ENCODE results near the gene SGMS1.

Gene SGMS1

DNA sequence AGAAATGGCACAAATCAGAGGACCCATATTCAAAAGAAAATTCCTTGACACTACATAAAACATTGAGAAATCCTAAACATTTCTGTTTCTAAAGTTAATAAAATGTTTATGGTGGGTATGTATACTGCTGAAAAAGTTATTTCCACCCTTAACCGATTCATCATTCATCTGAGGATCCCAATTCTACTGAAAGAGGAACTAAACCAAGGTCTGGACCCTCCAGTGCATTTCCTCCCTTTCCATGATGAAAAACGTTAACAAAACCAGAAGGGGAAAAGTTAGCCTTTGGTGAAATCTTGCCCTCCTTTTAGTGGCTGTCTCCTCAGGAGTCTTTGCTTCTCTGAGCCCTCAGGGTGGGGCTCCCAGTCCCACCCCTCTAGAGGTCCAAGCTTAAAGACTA, 227.9 kb downstream of the SGMS1 start:
- no peak overlapping the region for H3K4me3 ChIP-seq (ENCODE audit: low read depth, low read length)
- no peak for DNase-seq (ENCODE audit: low read depth)

DNA sequence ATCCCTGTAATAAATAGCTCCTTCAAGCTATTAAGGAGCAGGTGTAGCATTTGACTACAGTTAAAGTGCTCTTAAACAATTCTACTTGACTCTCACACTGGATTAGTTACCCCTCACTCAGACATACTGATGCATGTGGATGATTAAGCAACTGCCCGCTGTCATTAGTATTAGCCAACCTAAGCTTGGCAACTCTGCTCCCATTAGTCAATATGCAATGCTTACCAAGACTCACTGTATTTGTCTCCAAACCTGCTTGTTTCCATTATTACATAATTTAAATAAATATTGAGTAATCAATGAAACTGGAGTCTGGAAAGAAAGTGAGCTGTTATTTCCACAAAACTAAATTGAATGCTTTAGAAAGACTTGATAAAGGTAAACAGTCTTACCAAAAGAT, 228.5 kb downstream of the SGMS1 start:
- DNase-seq (ENCODE audit: low read depth), result peak; percentile 55
- H3K4me3 ChIP-seq (ENCODE audit: low read depth, low read length), result no peak overlapping the region

DNA sequence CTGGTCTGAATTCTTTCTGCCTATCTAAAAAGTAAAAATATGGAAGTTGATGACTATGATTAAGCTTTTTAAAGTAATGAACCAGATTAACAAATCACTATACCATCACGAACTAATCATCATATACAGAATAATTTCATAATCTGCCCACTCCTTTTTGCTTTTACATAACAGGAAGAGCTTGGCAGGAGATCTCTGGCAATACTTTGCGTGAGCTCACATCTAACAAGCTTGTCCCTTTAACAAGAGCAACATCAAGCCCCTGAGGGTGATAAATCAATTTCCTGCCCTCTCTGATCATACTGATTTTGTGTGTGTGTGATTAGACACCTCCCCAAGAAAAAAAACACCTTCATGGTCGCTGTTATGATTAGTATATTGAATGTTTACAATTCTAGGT, 228.9 kb downstream of the SGMS1 start:
- no peak overlapping the region for H3K4me3 ChIP-seq (ENCODE audit: low read depth, low read length)
- no peak for DNase-seq (ENCODE audit: low read depth)

DNA sequence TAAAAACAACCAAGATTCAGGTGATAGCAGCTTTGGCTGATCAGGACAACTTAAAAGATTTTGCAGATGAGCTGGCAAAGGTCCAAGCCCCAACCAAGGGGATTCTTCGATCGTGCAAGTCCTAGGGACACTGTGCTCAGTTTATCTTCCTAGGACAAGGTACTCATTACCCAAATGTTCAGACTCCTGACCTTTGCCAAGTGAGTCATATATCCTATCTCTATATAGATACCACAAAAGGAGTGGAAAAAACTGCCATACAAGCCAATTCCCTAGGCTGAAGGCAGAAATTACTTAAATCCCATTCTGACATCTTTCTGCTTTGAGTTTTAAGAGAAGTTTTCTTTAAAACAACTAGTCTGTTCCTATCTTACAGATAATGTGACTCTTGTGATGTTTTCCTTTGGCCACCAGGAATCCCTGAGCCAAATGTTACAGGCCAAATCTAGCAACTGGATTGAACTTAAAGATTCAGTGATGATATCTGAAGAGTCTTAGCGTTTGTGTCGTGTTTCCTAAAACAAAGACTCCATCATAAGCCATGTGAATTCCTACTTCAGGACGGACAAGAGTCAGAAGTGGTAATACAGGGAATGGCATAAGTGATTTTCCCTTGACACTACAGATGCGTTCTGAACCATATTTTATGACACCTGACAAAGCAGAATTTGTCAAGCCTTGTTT, 229.8 kb downstream of the SGMS1 start:
- no peak overlapping the region for H3K4me3 ChIP-seq (ENCODE audit: low read depth, low read length)
- DNase-seq (ENCODE audit: low read depth), result no peak

DNA sequence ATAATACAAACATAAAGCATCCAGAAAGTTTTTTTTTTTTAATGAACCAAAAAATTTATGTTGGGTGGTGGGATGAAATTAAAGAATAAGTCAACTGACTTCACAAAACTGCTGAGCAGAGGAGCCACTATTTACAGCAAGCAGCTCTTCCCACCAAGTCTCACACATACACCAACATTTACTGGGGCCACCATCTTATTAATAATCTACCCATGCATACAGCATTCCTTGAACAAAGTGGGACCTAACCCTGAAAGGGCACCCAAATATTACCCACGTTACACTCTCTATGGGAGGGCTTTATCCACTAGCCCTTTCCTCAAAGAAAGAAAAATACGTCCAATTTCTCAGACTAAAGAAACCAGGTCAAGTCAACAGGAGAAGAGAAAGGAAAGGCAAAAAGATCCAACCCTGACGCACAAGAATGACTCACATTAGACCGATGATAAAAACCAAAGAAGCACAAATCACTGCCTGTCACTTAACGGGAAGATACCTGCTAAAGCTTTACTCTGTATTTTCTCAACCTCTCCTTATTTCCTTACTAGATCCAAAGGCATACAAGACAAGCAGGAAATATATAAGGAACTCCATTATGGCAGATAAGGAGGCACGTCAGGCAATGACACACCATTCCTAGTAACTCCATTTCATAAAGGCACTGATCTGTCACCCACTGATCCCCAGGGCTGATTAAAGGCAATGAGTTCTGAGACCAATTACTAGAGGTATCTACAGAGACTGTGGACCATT, 230.6 kb downstream of the SGMS1 start:
- no peak overlapping the region for H3K4me3 ChIP-seq (ENCODE audit: low read depth, low read length)
- DNase-seq (ENCODE audit: low read depth), result no peak

DNA sequence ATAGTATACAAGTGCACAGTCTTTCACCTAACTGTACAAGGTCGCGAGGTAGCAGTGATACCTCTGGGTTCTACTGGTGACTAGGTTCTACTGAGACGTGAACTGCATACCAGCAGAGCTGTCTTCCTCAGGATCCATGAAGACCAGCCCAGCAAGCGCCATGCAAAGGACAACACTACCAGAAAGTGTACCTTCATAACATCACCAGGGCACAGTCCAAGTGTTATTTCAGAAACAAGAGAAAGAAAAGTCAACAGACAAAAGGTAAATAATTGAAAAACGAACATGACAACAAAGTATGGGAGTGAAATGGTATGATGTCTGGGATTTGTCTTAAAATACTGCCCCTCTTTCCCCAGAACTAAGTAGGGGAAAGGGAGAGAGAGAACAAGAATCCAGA, 231.3 kb downstream of the SGMS1 start:
- H3K4me3 ChIP-seq (ENCODE audit: low read depth, low read length), result no peak overlapping the region
- DNase-seq (ENCODE audit: low read depth), result no peak

DNA sequence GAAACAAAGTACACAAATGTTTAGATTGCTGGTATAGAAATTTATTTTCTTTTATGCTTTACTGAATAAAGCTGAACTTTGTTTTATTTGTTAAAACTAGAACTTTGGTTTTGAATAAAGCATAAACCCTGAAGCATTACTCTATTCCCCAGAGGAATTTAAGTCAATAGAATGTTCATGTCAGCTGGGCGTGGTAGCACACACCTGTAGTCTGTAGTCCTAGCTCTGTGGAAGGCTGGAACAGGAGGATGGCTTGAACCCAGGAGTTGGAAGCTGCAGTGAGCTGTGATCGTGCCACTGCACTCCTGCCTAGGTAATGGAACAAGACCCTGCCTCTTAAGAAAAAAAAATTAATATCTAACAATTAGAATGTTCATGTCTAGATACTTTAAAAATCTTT, 233.5 kb downstream of the SGMS1 start:
- no peak for DNase-seq (ENCODE audit: low read depth)
- H3K4me3 ChIP-seq (ENCODE audit: low read depth, low read length), result no peak overlapping the region

DNA sequence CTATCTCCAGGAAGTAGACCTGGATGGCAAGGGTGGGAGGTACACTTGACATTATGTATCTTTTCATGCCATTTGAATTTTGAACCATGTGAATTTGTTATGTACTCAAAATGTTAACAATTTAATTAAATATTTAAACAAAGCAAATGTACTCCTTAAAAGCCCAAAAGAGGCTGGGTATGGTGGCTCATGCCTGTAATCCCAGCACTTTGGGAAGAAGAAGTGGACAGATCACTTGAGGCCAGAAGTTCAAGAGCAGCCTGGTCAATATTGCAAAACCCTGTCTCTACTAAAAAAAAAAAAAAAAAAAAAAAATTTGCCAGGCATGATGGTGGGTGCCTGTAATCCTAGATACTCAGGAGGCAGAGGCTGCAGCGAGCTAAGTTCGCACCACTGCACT, 235.6 kb downstream of the SGMS1 start:
- H3K4me3 ChIP-seq (ENCODE audit: low read depth, low read length), result no peak overlapping the region
- no peak for DNase-seq (ENCODE audit: low read depth)

DNA sequence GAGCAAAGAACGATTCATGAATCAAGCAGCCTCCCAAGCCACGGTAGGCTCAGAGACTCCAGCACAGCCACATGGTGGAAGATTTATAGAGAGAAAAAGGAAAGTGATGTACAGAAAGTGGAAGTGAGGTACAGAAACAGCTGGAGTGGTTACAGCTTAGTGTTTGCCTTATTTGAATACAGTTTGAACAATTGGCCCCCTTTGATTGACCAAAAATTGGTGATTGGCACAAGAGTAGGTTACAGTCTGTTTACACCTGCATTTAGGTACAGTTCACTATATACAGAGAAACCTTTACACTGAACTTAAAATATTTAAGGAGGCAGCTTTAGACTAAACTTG, 236.1 kb downstream of the SGMS1 start:
- no peak for DNase-seq (ENCODE audit: low read depth)
- H3K4me3 ChIP-seq (ENCODE audit: low read depth, low read length), result no peak overlapping the region

DNA sequence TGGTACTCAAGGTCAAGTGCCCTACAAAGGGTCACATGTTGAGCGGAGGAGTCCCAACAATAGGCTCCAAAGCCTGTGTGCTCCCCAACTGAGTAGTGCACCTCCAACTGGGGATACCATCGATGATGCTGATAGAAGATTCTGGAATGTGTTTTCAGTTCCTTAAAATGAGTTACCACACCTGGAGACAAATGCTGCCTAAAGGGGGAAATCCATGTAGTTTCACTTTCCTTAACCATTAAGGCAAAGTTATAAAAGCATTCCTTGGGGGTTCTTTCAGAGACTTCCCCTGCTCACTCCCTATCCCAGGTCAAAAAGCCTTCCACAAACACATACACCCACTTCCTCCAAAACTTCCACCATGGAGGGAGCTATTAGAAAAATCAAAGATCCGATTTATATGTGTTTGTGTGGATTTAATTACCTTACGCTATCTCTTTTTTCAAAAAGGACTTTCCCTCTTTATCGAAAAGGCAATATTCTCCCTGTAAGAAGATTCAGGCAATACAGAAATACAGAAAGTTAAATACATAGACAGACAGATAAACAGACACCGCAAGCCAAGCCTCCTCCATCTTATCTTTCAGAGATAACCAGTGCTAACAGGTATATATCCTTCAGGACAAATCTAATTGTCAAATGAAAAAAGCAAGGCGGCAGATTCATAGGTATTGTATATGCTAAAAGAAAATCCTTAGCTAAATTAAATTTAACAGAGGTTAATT, 236.6 kb downstream of the SGMS1 start:
- no peak for DNase-seq (ENCODE audit: low read depth)

DNA sequence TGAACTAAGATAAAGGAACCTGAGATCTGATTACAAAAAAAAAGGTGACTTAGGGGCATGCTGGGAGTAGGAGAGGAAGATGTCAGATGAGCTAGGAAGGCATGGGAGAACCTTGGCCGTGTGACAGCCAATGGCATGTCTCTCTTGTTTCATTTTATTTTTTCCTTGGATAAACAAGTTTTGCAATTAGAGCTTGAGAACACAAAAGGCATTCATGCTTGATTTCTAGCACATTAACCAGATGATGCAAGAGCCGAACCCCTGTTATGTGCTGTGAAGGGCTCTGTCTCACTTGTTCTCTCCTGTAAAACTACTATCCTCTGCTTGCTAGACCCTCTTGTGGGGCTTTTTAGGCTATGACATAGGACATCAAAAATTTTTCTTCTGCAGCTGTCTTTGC, 238.1 kb downstream of the SGMS1 start:
- no peak overlapping the region for H3K4me3 ChIP-seq (ENCODE audit: low read depth, low read length)
- peak; percentile 31 for DNase-seq (ENCODE audit: low read depth)

More for the DNA sequence above, 236.6 kb downstream of the SGMS1 start:
- no peak overlapping the region for H3K4me3 ChIP-seq (ENCODE audit: low read depth, low read length)

DNA sequence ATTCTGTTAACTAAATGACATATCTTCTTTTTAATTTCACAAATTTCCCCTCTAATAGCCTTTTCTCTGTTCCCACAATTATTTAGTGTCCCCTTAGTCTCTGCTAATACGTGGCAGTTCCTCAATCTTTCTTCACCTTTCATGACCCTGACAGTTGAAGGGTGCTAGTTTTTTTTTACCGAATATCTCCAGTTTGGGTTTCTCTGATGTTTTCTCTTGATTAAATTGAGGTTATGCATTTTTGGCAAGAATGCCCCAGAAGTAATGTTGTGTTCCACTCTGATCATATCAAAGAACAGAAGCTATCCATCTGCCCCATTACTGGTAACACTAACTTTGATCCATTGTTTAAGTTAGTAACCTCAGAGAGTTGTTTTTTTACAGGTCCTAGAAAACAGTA, 238.9 kb downstream of the SGMS1 start:
- no peak for DNase-seq (ENCODE audit: low read depth)
- no peak overlapping the region for H3K4me3 ChIP-seq (ENCODE audit: low read depth, low read length)

DNA sequence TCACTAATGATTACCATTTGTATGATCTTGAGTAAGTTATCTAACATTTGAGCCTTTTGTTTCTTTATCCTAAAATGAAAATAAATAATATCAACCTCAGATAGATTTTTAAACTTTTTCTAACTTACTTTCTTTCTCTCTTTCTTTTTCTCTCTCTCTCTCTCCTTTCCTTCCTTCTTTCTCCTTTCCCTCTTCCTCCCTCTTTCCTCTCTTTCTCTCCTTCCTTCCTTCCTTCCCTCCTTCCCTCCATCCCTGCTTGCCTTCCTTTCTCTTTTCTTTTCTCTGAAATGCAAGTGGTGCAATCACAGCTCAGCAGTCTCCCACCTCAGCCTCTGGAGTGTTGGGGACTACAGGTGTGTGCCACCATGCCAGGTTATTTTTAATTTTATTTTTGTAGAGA, 239.5 kb downstream of the SGMS1 start:
- no peak overlapping the region for H3K4me3 ChIP-seq (ENCODE audit: low read depth, low read length)
- DNase-seq (ENCODE audit: low read depth), result no peak

DNA sequence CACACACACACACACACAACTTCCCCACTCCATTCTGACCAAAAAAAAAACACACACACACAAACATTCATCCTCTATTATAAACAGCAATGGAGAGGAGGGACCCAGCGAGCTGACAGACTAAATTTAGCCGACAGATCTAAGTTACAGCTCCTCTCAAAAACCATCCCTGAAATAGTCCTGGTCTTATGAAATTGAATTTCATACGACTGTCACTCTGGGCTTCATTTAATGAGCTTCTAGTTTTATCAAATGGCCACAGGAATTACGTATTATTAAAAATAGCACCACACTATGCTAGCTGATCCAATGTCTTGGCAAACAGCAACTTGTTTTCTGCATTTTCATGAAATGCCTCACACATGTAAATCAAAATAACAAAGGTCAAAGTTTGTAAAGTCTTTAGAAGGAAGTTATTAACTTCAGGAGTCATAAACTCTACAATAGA, 241.2 kb downstream of the SGMS1 start:
- DNase-seq (ENCODE audit: low read depth), result no peak
- no peak overlapping the region for H3K4me3 ChIP-seq (ENCODE audit: low read depth, low read length)

DNA sequence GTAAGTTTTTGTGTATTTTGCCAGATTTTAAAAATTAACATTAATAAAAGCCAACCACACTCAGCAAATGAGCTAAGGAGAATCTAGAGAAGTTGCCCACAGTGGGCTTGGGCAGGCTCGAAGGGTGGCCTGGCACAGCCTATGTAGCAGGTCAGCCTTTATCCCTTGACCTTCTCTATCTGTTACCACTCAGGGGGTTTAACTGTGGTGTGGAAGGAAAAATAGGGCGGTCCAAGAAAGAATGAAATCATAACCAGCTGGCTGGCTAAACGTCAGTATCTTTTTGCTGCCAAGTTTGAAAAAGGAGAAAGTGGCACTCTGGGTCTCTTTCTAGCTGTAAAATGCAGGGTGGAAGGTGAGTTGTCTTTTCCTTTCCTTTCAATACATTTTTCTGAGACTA, 242.1 kb downstream of the SGMS1 start:
- DNase-seq (ENCODE audit: low read depth), result no peak
- H3K4me3 ChIP-seq (ENCODE audit: low read depth, low read length), result no peak overlapping the region

DNA sequence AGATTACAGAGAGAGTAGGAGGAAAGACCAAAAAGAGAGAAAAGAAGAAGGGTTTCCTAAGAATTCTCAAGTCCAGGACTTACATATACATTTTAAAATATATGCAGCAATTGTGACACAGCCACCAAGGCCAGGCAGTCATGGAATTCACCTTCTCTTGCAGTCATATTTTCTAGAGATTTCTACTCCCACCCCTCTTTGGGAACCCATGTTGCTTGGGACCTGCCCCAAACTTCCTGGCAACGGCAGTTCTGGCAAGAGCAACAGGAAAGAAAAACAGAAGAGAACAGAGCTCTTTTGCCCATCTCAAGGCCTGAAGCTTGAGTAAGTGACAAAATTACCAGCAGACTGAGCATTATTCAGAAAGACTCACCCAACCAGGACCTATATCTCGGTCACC, 244.1 kb downstream of the SGMS1 start:
- DNase-seq (ENCODE audit: low read depth), result no peak
- H3K4me3 ChIP-seq (ENCODE audit: low read depth, low read length), result no peak overlapping the region

DNA sequence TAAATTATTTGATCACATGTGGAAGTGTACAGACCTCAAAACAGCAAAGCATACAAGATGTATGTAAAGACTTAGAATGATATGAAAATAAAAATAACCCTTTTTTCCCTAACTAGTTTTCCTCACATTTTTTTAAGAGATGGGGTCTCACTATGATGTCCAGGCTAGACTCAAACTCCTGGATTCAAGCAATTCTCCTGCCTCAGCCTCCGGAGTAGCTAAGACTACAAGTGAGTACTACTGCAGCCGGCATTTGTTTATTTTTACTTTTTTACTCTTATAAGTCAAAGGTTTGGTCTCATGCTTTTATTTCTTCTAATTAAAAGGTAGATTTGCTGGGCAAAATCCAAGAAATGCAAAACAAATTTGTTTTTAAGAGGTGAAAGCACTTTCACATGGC, 248.0 kb downstream of the SGMS1 start:
- DNase-seq (ENCODE audit: low read depth), result no peak
- H3K4me3 ChIP-seq (ENCODE audit: low read depth, low read length), result no peak overlapping the region

DNA sequence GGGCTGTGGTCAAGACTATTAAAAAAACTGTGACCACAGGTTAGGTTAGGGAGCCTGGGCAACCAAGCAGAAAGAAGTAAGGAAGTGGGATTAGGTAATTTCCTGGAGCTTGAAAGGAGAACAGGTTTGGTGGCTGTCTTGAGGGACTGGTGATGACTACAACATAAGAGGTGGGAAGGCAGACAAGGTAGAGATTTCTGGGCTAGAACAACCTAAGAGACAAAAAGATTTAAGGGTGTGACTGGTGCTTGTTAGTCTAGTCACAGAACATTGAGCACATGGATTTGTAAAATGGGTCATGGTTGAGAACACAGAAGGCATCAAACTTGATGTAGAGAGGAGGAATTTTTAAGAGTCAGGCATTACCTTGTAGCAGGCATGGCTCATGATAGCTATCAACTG, 248.7 kb downstream of the SGMS1 start:
- no peak for DNase-seq (ENCODE audit: low read depth)
- no peak overlapping the region for H3K4me3 ChIP-seq (ENCODE audit: low read depth, low read length)

DNA sequence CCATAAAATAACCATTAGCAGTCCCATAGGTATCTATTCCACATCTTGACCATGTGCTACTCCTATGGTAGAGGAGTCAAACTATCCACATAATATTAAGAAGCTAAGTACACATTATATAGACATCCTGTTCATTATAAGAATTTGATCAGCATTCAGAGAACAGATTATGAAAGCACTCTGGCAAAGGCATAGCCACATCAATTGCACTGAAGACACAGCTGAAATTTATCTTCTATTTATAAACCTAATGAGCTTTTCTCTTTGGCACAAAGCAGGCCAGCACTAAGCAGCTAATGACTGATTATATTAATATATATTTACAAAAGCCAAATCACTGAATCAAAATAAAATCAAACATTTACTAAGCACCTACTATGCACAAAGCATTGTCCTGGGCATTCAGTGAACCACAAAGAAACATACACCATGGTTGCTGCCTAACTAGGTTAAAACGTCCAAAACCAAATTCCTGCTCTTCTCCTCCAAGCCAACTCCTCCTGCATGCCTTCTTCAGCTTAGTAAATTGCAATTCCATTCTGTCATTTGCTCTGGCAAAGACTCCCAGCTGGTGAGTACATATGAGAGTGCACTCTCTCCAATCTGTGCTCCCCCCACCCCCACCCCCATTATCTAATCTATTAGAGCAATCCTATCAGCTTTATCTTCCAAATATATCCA, 249.8 kb downstream of the SGMS1 start:
- no peak overlapping the region for H3K4me3 ChIP-seq (ENCODE audit: low read depth, low read length)
- DNase-seq (ENCODE audit: low read depth), result no peak

DNA sequence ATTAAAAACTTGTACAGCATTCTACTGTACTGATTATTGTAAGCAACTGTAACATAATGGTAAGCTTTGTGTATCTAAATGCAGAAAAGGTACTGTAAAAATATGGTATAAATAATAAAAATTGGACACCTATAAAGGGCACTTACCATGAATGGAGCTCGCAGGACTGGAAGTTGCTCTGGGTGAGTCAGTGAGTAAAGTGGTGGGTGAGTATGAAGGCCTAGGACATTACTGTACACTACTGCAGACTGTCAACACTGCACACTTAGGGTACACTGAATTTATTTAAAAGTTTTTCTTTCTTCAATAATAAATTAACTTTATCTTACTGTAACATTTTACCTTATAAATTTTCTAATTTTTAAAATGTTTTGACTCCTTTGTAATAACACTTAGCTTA, 253.8 kb downstream of the SGMS1 start:
- DNase-seq (ENCODE audit: low read depth), result no peak
- no peak overlapping the region for H3K4me3 ChIP-seq (ENCODE audit: low read depth, low read length)
